Hepatocyte (in vitro differentiated cells): ENCODE data around the gene COL13A1.

Experiments used
- EZH2phosphoT487 ChIP-seq: fragments of 200-600 bp; sonication (generic); IDR thresholded peaks from one replicate; pipeline ENCODE4 v1.6.1; 2018; ENCODE audit warnings: antibody characterized with exemption, mild to moderate bottlenecking, low read depth, moderate library complexity; ENCODE audit not compliant: unreplicated experiment, severe bottlenecking
- TF ChIP-seq, protein P1 (sequence below): fragments of 200-600 bp; sonication (generic); IDR thresholded peaks from 2 replicates; pipeline ENCODE4 v1.5.1; 2016; ENCODE audit warnings: antibody characterized with exemption, mild to moderate bottlenecking; ENCODE audit not compliant: poor library complexity

DNA sequence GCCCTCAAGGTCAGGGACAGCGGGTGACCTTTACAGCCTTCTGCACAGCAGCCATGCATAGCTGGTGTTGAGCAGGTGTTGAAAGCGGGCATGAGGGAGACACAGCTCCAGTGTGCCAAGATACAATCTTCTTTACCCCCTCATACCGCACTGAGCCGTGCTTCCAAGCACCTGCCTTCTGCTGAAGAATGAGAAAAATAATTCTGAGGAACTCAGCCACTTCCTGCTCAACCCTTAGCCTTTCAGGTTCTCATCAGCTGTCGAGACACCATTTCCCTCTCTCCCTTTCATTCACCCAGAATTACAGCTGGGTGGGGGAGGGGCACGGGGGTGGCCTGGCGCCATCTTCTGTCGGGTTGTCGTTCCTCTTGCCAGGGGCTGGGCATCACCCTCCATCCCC is 58.6 kb downstream of the COL13A1 start:
- TF ChIP-seq, protein P1, sequence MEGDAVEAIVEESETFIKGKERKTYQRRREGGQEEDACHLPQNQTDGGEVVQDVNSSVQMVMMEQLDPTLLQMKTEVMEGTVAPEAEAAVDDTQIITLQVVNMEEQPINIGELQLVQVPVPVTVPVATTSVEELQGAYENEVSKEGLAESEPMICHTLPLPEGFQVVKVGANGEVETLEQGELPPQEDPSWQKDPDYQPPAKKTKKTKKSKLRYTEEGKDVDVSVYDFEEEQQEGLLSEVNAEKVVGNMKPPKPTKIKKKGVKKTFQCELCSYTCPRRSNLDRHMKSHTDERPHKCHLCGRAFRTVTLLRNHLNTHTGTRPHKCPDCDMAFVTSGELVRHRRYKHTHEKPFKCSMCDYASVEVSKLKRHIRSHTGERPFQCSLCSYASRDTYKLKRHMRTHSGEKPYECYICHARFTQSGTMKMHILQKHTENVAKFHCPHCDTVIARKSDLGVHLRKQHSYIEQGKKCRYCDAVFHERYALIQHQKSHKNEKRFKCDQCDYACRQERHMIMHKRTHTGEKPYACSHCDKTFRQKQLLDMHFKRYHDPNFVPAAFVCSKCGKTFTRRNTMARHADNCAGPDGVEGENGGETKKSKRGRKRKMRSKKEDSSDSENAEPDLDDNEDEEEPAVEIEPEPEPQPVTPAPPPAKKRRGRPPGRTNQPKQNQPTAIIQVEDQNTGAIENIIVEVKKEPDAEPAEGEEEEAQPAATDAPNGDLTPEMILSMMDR, result no peak
- no peak for TF ChIP-seq EZH2phosphoT487
